ENCODE measurements around the gene COL13A1.

DNA sequence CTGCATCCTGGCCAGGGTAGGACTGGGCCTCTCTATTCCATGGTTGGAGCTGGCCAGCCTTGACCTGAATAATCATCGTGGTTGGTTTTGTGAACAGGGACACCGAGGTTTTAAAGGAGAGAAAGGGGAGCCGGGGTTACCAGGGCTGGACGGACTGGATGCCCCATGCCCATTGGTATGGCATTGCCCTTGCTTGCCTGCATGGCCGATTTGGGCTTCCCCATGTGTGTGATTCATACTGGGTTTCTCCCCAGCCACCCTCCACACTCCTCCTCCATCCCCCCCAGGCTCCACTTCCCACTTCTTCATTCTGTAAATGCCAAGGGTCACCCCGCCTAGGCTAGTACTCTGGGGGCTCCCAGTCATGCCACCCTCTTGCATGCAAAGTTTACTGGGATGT is 152.1 kb downstream of the COL13A1 start:
- no peak for TF ChIP-seq TAF1 (IDR thresholded peaks at IDR 0.05; ENCODE audit: low read depth, low read length)
- no peak for TF ChIP-seq EZH2 (IDR thresholded peaks at IDR 0.05; ENCODE audit: low read depth, low read length, severe bottlenecking)
- no peak for TF ChIP-seq CBX5 (IDR thresholded peaks at IDR 0.05; ENCODE audit: low read depth, low read length)
- TF ChIP-seq CHD2 (IDR thresholded peaks at IDR 0.05; ENCODE audit: low read length), result no peak
- no peak for TF ChIP-seq JUN (IDR thresholded peaks at IDR 0.05; ENCODE audit: low read depth, low read length)
- TF ChIP-seq, protein P1, sequence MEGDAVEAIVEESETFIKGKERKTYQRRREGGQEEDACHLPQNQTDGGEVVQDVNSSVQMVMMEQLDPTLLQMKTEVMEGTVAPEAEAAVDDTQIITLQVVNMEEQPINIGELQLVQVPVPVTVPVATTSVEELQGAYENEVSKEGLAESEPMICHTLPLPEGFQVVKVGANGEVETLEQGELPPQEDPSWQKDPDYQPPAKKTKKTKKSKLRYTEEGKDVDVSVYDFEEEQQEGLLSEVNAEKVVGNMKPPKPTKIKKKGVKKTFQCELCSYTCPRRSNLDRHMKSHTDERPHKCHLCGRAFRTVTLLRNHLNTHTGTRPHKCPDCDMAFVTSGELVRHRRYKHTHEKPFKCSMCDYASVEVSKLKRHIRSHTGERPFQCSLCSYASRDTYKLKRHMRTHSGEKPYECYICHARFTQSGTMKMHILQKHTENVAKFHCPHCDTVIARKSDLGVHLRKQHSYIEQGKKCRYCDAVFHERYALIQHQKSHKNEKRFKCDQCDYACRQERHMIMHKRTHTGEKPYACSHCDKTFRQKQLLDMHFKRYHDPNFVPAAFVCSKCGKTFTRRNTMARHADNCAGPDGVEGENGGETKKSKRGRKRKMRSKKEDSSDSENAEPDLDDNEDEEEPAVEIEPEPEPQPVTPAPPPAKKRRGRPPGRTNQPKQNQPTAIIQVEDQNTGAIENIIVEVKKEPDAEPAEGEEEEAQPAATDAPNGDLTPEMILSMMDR (IDR thresholded peaks at IDR 0.05; ENCODE audit: control extremely low read depth in 1 of 3, insufficient read depth in 1 of 3, low read depth in 1 of 3, low read length in 3 of 3), result no peak
- TF ChIP-seq, protein P2, sequence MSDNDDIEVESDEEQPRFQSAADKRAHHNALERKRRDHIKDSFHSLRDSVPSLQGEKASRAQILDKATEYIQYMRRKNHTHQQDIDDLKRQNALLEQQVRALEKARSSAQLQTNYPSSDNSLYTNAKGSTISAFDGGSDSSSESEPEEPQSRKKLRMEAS (IDR thresholded peaks at IDR 0.05), result no peak
- TF ChIP-seq ASH2L (IDR thresholded peaks at IDR 0.05; ENCODE audit: low read length), result no peak
- no peak for TF ChIP-seq JUND (IDR thresholded peaks at IDR 0.05; ENCODE audit: low read length)
- TF ChIP-seq POLR2AphosphoS5 (IDR thresholded peaks at IDR 0.05; ENCODE audit: low read depth, low read length), result no peak
- no peak for TF ChIP-seq EP300 (IDR thresholded peaks at IDR 0.05; ENCODE audit: borderline replicate concordance in 1 of 2, low read depth in 2 of 2, low read length in 2 of 2)
- TF ChIP-seq CHD1 (IDR thresholded peaks at IDR 0.05; ENCODE audit: low read depth, low read length), result no peak
- no peak for TF ChIP-seq RXRA (IDR thresholded peaks at IDR 0.05; ENCODE audit: insufficient read depth, low read depth, low read length)

Measured in H1 (cell line).